Suppressor macrophage (primary cell): ENCODE data around the gene LRBA.
A peak's percentile ranks its signal among the peaks of the same experiment; 100 is the strongest.
"Not testable (repeated sequence)": the region's sequence is repeated elsewhere in the genome, so short reads cannot be mapped to it uniquely, and the experiment has no call there.

Experiments
- DNase-seq, 4 experiments: peaks; one replicate each; pipeline ENCODE4 v3.0.0-alpha.2; 2020 to 2022

The LRBA gene

GRCh38 chr4:150974750-150975149 is 40.3 kb downstream of the LRBA start:
- no peak for DNase-seq

- no peak for DNase-seq
Measured at GRCh38 chr4:150974252-150974640, 40.8 kb downstream of the LRBA start.

- no peak for DNase-seq
Measured at GRCh38 chr4:150973626-150974251, 41.3 kb downstream of the LRBA start.

GRCh38 chr4:150972592-150972991 is 42.5 kb downstream of the LRBA start:
- DNase-seq: no peak

GRCh38 chr4:150971901-150972300 is 43.2 kb downstream of the LRBA start:
- no peak for DNase-seq

GRCh38 chr4:150970685-150971151 is 44.4 kb downstream of the LRBA start:
- no peak for DNase-seq

GRCh38 chr4:150964754-150965153 is 50.3 kb downstream of the LRBA start:
- DNase-seq: no peak

- DNase-seq: not testable (repeated sequence)
Measured at GRCh38 chr4:150963602-150964345, 51.3 kb downstream of the LRBA start.

GRCh38 chr4:150962245-150962644 is 52.8 kb downstream of the LRBA start:
- DNase-seq: no peak

GRCh38 chr4:150961566-150961965 is 53.5 kb downstream of the LRBA start:
- DNase-seq: no peak

GRCh38 chr4:150960818-150961217 is 54.3 kb downstream of the LRBA start:
- DNase-seq: peak; percentile 46 to 63 (median 52)

- DNase-seq: peak; percentile 4 to 34 (median 25)
Measured at GRCh38 chr4:150960079-150960478, 55.0 kb downstream of the LRBA start.

- DNase-seq: not testable (repeated sequence)
Measured at GRCh38 chr4:150957981-150958380, 57.1 kb downstream of the LRBA start.

- not testable (repeated sequence) for DNase-seq
Measured at GRCh38 chr4:150957095-150957494, 58.0 kb downstream of the LRBA start.

- not testable (repeated sequence) for DNase-seq
Measured at GRCh38 chr4:150953916-150954315, 61.2 kb downstream of the LRBA start.

GRCh38 chr4:150952167-150952845 is 62.8 kb downstream of the LRBA start:
- DNase-seq: no peak

GRCh38 chr4:150950657-150951288 is 64.3 kb downstream of the LRBA start:
- peak; percentile 21 to 54 (median 40) for DNase-seq

- no peak for DNase-seq
Measured at GRCh38 chr4:150949943-150950342, 65.1 kb downstream of the LRBA start.

GRCh38 chr4:150949342-150949741 is 65.7 kb downstream of the LRBA start:
- no peak for DNase-seq

- DNase-seq: no peak
Measured at GRCh38 chr4:150948710-150949109, 66.4 kb downstream of the LRBA start.

- no peak for DNase-seq
Measured at GRCh38 chr4:150948074-150948473, 67.0 kb downstream of the LRBA start.

GRCh38 chr4:150944660-150945059 is 70.4 kb downstream of the LRBA start:
- DNase-seq: peak; percentile 14 to 41 (median 36)

- peak; percentile 48 to 79 (median 54) for DNase-seq
Measured at GRCh38 chr4:150943818-150944217, 71.3 kb downstream of the LRBA start.
